ENCODE data around the gene MKLN1. TPM values are rescaled to one million over a fixed set of nuclear protein-coding genes. Genes with fewer than 3 reads are reported as not detected.

The MKLN1 gene
- total RNA-seq, 1 experiment from 2014 or later = 34.3 TPM

GRCh38 chr7:131493081-131493480 lies 165.4 kb downstream of the MKLN1 start:
- no peak overlapping the region for H3K14ac ChIP-seq (ENCODE audit: insufficient read depth, low read length)
- H3K4me1 ChIP-seq (ENCODE audit: insufficient read depth, low read length) = no peaks in the 10 kb centered on the region
- no peaks in the 10 kb centered on the region for H3K79me2 ChIP-seq (ENCODE audit: insufficient read depth, low read length)
- H3K9ac ChIP-seq (ENCODE audit: extremely low read depth, insufficient read length, low read length) = no peak overlapping the region
- no peak overlapping the region for H4K5ac ChIP-seq (ENCODE audit: insufficient read length, low read depth, low read length)
- DNase-seq = no peak
- H3K27ac ChIP-seq (ENCODE audit: insufficient read length, low read depth, low read length) = no peak overlapping the region
- H2BK5ac ChIP-seq (ENCODE audit: insufficient read length, low read length) = no peak overlapping the region
- H3K4me3 Mint-ChIP-seq = no peak overlapping the region
- H3K9me3 ChIP-seq (ENCODE audit: control insufficient read depth, low read depth, low read length) = no peaks in the 10 kb centered on the region
- TF ChIP-seq CTCF (conservative IDR thresholded peaks at IDR 0.05) = no peak
- H3K79me1 ChIP-seq (ENCODE audit: insufficient read depth, low read depth, low read length, poor library complexity, severe bottlenecking) = no peaks in the 10 kb centered on the region
- H4K91ac ChIP-seq (ENCODE audit: insufficient read length, low read depth, low read length) = no peak overlapping the region
- no peak overlapping the region for H2AK5ac ChIP-seq (ENCODE audit: insufficient read length, low read length)
- peak overlapping the region in 1 of 3 experiments; percentile 28; a peak in 1 of 7 replicates for H3K27ac Mint-ChIP-seq
- H2BK15ac ChIP-seq (ENCODE audit: low read depth, low read length) = no peak overlapping the region
- H2BK20ac ChIP-seq (ENCODE audit: low read depth, low read length, poor library complexity, severe bottlenecking) = no peak overlapping the region
- H3K23ac ChIP-seq (ENCODE audit: insufficient read length, low read depth, low read length) = no peak overlapping the region
- H3K4me1 Mint-ChIP-seq = peaks cover 0 to 2% of the 10 kb centered on the region in 2 experiments; a peak in 1 of 4 replicates
- peaks cover 0 to 10% (median 0%) of the 10 kb centered on the region in 3 experiments; a peak in 2 of 7 replicates for H3K36me3 Mint-ChIP-seq (ENCODE audit: insufficient read depth in 1 of 3, low read depth in 3 of 3)
- H3K18ac ChIP-seq (ENCODE audit: insufficient read length, low read depth, low read length) = no peak overlapping the region
- no peak overlapping the region for H3K4me2 ChIP-seq (ENCODE audit: insufficient read depth, insufficient read length, low read length)
- H2BK12ac ChIP-seq (ENCODE audit: insufficient read length, low read depth, low read length) = no peak overlapping the region
- H3K23me2 ChIP-seq (ENCODE audit: insufficient read length, low read depth, low read length, poor library complexity, severe bottlenecking) = no peaks in the 10 kb centered on the region
- no peak overlapping the region for H2BK120ac ChIP-seq (ENCODE audit: low read depth, low read length, poor library complexity, severe bottlenecking)
- no peak overlapping the region for H3T11ph ChIP-seq (ENCODE audit: low read length)
- no peak overlapping the region for H4K8ac ChIP-seq (replicated peaks; ENCODE audit: insufficient read length, low read depth, low read length)
- H3K27me3 ChIP-seq (ENCODE audit: insufficient read depth, low read length) = no peaks in the 10 kb centered on the region
- H4K20me1 ChIP-seq (ENCODE audit: control insufficient read depth, insufficient read depth, insufficient read length) = no peaks in the 10 kb centered on the region
- no peaks in the 10 kb centered on the region for H3K9me3 Mint-ChIP-seq
- H3K56ac ChIP-seq (ENCODE audit: insufficient read length, low read depth, low read length) = no peak overlapping the region
- H2AFZ ChIP-seq (ENCODE audit: low read length) = no peak overlapping the region
- no CpG with 5 or more reads among the region's 2 CpGs for WGBS (ENCODE audit: extremely low coverage, insufficient read length, low lambda C conversion rate)
- no peaks in the 10 kb centered on the region; the same call in 1 of the 2 replicates for H3K27me3 Mint-ChIP-seq (ENCODE audit: low read depth)
- H3K4ac ChIP-seq (ENCODE audit: low read depth, low read length) = no peak overlapping the region
